GM15510 (cell line): Measurements from ENCODE around the gene HNF1B.

Source experiments
- POLR2A ChIP-seq: IDR thresholded peaks from 3 replicates; pipeline ENCODE4 v1.6.1; 2011; ENCODE audit warnings: borderline replicate concordance; ENCODE audit not compliant: insufficient read length; ENCODE audit errors: extremely low read depth

The HNF1B gene

GRCh38 chr17:37706446-37706845 lies 38.4 kb downstream of the HNF1B start:
- no peak for TF ChIP-seq POLR2A

DNA sequence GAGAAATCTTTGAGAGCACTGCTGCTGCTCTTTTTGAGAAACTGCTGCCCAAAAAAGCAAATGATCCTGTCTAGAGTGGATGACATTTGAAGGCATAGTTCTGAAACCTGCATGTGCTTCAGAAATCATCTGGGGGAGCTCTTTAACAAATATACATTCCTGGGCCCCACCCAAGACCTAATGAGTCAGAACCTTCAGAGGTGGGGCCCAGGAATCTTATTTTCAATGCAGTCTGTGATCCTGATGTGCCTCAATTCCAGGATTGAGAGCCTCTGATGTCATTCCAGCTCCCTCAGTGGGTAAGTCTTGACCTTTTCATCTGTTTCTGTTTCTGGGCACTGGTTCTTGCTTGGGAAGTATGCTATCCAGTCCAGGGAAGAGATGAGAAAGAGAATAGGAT lies 42.3 kb downstream of the HNF1B start:
- no peak for TF ChIP-seq POLR2A

- no peak for TF ChIP-seq POLR2A
These were observed 43.4 kb downstream of the HNF1B start for GRCh38 chr17:37701496-37701898.

GRCh38 chr17:37700881-37701280 lies 44.0 kb downstream of the HNF1B start:
- no peak for TF ChIP-seq POLR2A

DNA sequence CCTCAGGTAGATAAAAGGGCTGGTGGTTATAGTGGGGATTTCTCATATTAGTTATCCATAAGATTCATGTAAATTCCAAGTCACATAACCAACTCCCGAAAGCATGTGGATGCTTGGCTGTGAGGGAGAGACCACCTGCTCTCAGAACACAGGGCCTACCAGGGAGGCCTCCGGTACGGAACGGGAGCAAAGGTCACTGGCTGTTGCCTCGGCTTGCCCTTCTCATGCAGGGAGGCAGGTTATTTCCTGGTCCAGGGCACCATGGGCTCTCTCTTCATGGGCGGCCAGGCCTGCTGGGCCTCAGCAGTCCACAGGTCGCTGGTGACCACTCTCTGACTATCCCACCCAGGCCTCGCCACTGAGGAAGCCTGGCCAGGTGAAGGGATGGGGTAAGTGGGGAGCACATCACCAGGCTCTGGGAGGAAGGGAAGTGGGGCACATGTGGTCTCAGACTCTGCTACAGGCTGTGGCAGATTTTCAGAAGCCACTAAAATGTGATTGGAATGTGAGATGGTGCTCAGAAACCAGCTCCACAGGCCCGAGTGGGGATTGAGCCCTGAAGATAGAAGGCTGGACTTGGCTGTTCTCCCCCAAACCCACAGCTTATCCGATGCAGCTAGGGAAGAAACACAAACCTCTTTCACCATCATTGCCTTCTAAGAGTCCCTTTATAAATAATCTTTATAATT lies 45.4 kb downstream of the HNF1B start:
- TF ChIP-seq POLR2A: no peak

DNA sequence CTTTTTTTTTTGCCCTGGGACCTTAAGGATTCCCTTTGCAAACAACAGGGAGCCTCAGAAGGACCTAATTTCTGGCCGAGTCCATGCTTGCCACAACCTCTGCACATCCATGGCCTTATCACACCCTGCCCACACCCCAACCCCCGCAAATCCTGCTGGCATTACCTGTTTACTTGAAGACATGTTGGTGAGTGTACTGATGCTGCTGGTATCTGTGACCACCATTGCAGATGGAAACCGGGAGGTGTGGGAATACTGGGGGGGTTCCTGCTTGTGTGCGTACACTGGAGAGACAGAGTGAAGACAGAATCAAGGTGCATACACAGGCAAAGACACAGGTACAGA lies 46.0 kb downstream of the HNF1B start:
- TF ChIP-seq POLR2A: no peak

GRCh38 chr17:37698132-37698910 lies 46.5 kb downstream of the HNF1B start:
- TF ChIP-seq POLR2A: no peak

GRCh38 chr17:37697381-37697780 lies 47.5 kb downstream of the HNF1B start:
- no peak for TF ChIP-seq POLR2A

GRCh38 chr17:37696366-37696765 lies 48.5 kb downstream of the HNF1B start:
- TF ChIP-seq POLR2A: no peak

- no peak for TF ChIP-seq POLR2A
These were observed 49.1 kb downstream of the HNF1B start for GRCh38 chr17:37695726-37696125.

DNA sequence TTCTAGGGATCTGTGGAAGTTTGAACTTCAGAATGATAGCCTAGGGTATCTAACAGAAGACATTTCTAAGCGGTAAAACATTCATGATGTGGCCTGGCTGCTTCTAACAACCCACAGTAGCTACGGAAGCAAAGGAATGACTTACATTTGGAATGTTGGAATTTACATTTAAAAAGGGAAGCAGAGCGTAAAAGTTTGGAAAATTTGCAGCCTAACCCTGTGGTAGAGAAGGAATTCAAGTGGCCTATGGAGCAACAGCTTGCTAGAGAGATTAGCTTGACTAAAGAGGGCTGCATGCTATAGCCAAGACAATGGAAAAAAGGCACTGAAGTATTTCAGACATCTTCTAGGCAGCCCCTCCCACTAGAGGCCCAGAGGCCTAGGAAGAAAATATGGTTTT lies 50.1 kb downstream of the HNF1B start:
- no peak for TF ChIP-seq POLR2A

DNA sequence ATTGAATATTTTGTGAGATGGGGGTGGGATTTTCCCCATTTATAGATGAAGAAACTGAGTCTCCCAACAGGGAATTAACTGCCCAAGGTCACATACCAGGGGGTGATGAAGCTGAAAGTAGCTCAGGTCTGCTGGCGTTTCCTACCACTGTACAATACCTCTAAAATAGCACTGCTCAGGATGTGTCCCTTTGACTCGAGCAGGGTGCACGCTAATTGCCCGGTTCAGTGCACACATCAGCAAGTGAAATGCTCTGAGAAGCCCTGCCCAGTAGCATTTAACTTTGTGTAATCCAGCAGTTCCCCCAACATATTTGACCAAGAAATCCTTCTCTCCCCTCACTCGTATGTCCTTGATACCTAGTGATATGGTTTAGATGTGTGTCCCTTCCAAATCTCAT lies 51.5 kb downstream of the HNF1B start:
- TF ChIP-seq POLR2A: no peak

GRCh38 chr17:37691807-37692206 lies 53.1 kb downstream of the HNF1B start:
- TF ChIP-seq POLR2A: no peak

GRCh38 chr17:37689317-37689716 lies 55.5 kb downstream of the HNF1B start:
- TF ChIP-seq POLR2A: no peak

GRCh38 chr17:37683454-37683984 lies 61.3 kb downstream of the HNF1B start:
- TF ChIP-seq POLR2A: no peak

- TF ChIP-seq POLR2A: no peak
These were observed 62.9 kb downstream of the HNF1B start for GRCh38 chr17:37682007-37682406.
